Liver (tissue), 9 donors: ENCODE results near the gene CACNA1D. TPM values are rescaled to one million over a fixed set of nuclear protein-coding genes. Genes with fewer than 3 reads are reported as not detected.

Experiments used
- DNase-seq: peaks from one replicate; pipeline ENCODE4 v3.0.0-alpha.2; 2017; ENCODE audit warnings: low spot score
- H3K27ac ChIP-seq, 2 donors: one replicate each; pipeline ENCODE4 v1.7.0; 2013; ENCODE audit warnings: inconsistent platforms in 2 of 2, low read length in 2 of 2, control low read depth in 1 of 2, low read depth in 1 of 2, mild to moderate bottlenecking in 1 of 2
- H3K27me3 ChIP-seq, 4 donors: one replicate each; pipeline versions ENCODE4 v1.6.1 to v1.7.0; 2013; ENCODE audit warnings: low read length in 3 of 4, inconsistent platforms in 1 of 4, mild to moderate bottlenecking in 1 of 4, moderate library complexity in 1 of 4; ENCODE audit not compliant: control insufficient read depth in 4 of 4, insufficient read depth in 4 of 4
- H3K36me3 ChIP-seq, 4 donors: one replicate each; pipeline versions ENCODE4 v1.6.1 to v1.7.0; 2013; ENCODE audit warnings: low read length in 3 of 4, mild to moderate bottlenecking in 3 of 4, low read depth in 1 of 4, moderate library complexity in 1 of 4; ENCODE audit not compliant: control insufficient read depth in 4 of 4, insufficient read depth in 3 of 4
- H3K4me1 ChIP-seq, 4 donors: one replicate each; pipeline versions ENCODE4 v1.6.1 to v1.7.0; 2013; ENCODE audit warnings: low read length in 3 of 4, mild to moderate bottlenecking in 3 of 4, moderate library complexity in 1 of 4; ENCODE audit not compliant: control insufficient read depth in 4 of 4, insufficient read depth in 4 of 4
- H3K4me3 ChIP-seq, 3 donors: one replicate each; pipeline versions ENCODE4 v1.6.1 to v1.7.0; 2013; ENCODE audit warnings: low read length in 3 of 3, control low read depth in 1 of 3, low read depth in 1 of 3, mild to moderate bottlenecking in 1 of 3
- H3K9ac ChIP-seq, 2 donors: one replicate each; pipeline ENCODE4 v1.7.0; 2013; ENCODE audit warnings: low read length in 2 of 2, mild to moderate bottlenecking in 2 of 2, moderate library complexity in 2 of 2, control low read depth in 1 of 2, low read depth in 1 of 2
- H3K9me3 ChIP-seq, 4 donors: one replicate each; pipeline versions ENCODE4 v1.6.1 to v1.7.0; 2013; ENCODE audit warnings: low read length in 3 of 4; ENCODE audit not compliant: control insufficient read depth in 4 of 4
- EGR1 ChIP-seq, 2 donors: IDR thresholded peaks; 2 replicates each; pipeline ENCODE4 v1.6.1; 2016 to 2018; ENCODE audit warnings: antibody characterized with exemption in 2 of 2, low read depth in 2 of 2
- FOXA1 ChIP-seq: IDR thresholded peaks from 2 replicates; pipeline ENCODE4 v1.6.1; 2016; ENCODE audit warnings: antibody characterized with exemption
- FOXA2 ChIP-seq: IDR thresholded peaks from 2 replicates; pipeline ENCODE4 v1.6.1; 2016; ENCODE audit warnings: antibody characterized with exemption
- GABPA ChIP-seq, 2 donors: IDR thresholded peaks in 1 of 2; conservative IDR thresholded peaks in 1 of 2; 2 replicates each; pipeline ENCODE4 v1.6.1; 2016; ENCODE audit warnings: antibody characterized with exemption in 2 of 2, mild to moderate bottlenecking in 1 of 2, moderate library complexity in 1 of 2
- HNF4A ChIP-seq, 2 donors: conservative IDR thresholded peaks; 2 replicates each; pipeline ENCODE4 v1.6.1; 2016; ENCODE audit warnings: antibody characterized with exemption in 2 of 2, mild to moderate bottlenecking in 2 of 2
- HNF4G ChIP-seq: IDR thresholded peaks from 2 replicates; pipeline ENCODE4 v1.6.1; 2016; ENCODE audit warnings: antibody characterized with exemption
- JUND ChIP-seq, 2 donors: IDR thresholded peaks; 2 replicates each; pipeline ENCODE4 v1.6.1; 2016; ENCODE audit warnings: antibody characterized with exemption in 2 of 2
- NR2F2 ChIP-seq: IDR thresholded peaks from 2 replicates; pipeline ENCODE4 v1.6.1; 2016; ENCODE audit warnings: antibody characterized with exemption
- RAD21 ChIP-seq, 2 donors: IDR thresholded peaks; 2 replicates each; pipeline ENCODE4 v1.6.1; 2016; ENCODE audit warnings: antibody characterized with exemption in 2 of 2, mild to moderate bottlenecking in 2 of 2
- RXRA ChIP-seq, 2 donors: IDR thresholded peaks; 2 replicates each; pipeline ENCODE4 v1.6.1; 2017 to 2018; ENCODE audit warnings: antibody characterized with exemption in 2 of 2, mild to moderate bottlenecking in 1 of 2
- SP1 ChIP-seq: IDR thresholded peaks from 2 replicates; pipeline ENCODE4 v1.6.1; 2018; ENCODE audit warnings: antibody characterized with exemption, mild to moderate bottlenecking
- TAF1 ChIP-seq: conservative IDR thresholded peaks from 2 replicates; pipeline ENCODE4 v1.6.1; 2016; ENCODE audit warnings: antibody characterized with exemption, mild to moderate bottlenecking
- YY1 ChIP-seq: IDR thresholded peaks from 2 replicates; pipeline ENCODE4 v1.6.1; 2016; ENCODE audit warnings: antibody characterized with exemption, mild to moderate bottlenecking
- whole genome bisulfite sequencing: extraction: QIAGEN DNeasy Blood & Tissue Kit; methylation state at CpG from one replicate; pipeline ENCODE4 v1.1.7; 2013; 5-methylcytosine and 5-hydroxymethylcytosine counted together
- polyA plus RNA-seq, 2 donors: library from polyadenylated mRNA; stranded (reverse) in 1 of 2; unstranded in 1 of 2; fragments of 200-250 nt in 1 of 2; fragments of >200 nt in 1 of 2; fragmentation: Nextera tagmentation in 1 of 2; extraction: Ambion mirVana in 1 of 2; gene quantifications; one replicate each; pipeline versions ENCODE4 v1.2.1 to v1.2.3, GENCODE V29; 2013 to 2015
- total RNA-seq, 2 donors: library from RNA; depleted of rRNA; stranded (reverse); fragments of >200 nt; gene quantifications; one replicate each; pipeline ENCODE4 v1.2.3, GENCODE V29; 2014
- TF ChIP-seq, protein P1 (sequence below): IDR thresholded peaks from 2 replicates; pipeline ENCODE4 v1.6.1; 2016; ENCODE audit warnings: antibody characterized with exemption
- TF ChIP-seq, protein P2 (sequence below): fragments of 150-350 bp; IDR thresholded peaks from 2 replicates; pipeline ENCODE4 v1.5.1; 2017; ENCODE audit warnings: improper control_type of control experiment, low read depth, low read length; ENCODE audit not compliant: missing input control
- TF ChIP-seq, protein P3 (sequence below): IDR thresholded peaks from 2 replicates; pipeline ENCODE4 v1.6.1; 2016; ENCODE audit warnings: antibody characterized with exemption
- TF ChIP-seq, protein P4 (sequence below): IDR thresholded peaks from 2 replicates; pipeline ENCODE4 v1.6.1; 2016; ENCODE audit warnings: antibody characterized with exemption
- TF ChIP-seq, protein P5 (sequence below): IDR thresholded peaks from 2 replicates; pipeline ENCODE4 v1.6.1; 2016; ENCODE audit warnings: antibody characterized with exemption, mild to moderate bottlenecking
- donor health status: healthy.
- donor health status: healthy.
- donor health status: healthy.
- donor health status: healthy.
- donor health status: healthy.

Gene CACNA1D
- total and polyA plus RNA-seq, 4 donors: 1.8 to 18.9 (median 3.4) TPM

DNA sequence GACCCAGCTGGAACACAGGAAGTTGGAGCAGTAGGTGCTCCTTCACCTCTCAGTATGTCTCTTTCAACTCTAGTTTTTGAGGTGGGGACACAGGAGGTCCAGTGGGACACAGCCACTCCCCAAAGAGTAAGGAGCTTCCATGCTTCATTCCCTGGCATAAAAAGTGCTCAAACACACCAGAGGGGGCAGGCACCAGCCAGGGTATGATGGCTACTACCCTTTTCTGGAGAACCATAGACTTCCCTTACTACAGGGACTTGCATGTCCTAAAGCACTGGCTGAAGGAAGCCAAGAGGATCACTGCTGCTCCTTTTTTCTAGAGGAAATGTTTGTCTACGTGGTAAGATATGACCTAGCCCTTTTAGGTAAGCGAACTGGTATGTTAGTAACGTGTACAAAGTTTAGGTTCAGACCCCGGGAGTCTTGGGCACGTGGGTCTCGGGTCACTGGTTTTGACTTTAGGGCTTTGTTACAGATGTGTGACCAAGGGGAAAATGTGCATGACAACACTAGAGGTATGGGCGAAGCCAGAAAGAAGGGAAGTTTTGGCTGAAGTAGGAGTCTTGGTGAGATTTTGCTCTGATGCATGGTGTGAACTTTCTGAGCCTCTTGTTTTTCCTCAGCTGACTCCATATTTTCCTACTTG lies 363.8 kb downstream of the CACNA1D start (continued):
- TF ChIP-seq, protein P1, sequence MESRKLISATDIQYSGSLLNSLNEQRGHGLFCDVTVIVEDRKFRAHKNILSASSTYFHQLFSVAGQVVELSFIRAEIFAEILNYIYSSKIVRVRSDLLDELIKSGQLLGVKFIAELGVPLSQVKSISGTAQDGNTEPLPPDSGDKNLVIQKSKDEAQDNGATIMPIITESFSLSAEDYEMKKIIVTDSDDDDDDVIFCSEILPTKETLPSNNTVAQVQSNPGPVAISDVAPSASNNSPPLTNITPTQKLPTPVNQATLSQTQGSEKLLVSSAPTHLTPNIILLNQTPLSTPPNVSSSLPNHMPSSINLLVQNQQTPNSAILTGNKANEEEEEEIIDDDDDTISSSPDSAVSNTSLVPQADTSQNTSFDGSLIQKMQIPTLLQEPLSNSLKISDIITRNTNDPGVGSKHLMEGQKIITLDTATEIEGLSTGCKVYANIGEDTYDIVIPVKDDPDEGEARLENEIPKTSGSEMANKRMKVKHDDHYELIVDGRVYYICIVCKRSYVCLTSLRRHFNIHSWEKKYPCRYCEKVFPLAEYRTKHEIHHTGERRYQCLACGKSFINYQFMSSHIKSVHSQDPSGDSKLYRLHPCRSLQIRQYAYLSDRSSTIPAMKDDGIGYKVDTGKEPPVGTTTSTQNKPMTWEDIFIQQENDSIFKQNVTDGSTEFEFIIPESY: no peak
- TF ChIP-seq TAF1: no peak

DNA sequence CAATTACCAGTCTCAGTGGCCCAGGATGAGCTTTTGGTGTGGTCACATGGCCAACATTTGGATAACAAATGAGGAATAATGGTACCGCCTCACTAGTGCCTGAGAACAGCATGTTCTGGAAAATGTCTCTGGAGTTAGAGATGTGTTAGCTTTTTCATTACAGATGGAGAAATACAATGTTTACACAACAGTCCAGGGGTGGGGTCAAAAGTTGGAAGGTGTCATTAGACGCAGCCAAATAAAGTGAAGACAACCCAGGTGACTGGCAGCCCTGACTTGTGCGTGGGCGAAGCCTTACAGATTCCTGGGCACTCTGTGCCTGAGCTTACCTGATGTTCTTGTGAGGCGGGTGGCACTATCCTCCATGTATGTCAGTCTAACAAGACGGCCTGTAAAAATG lies 364.8 kb downstream of the CACNA1D start:
- Histone ChIP-seq H3K9me3 (no peaks in the 10 kb centered on the region), H3K4me3 (no peak overlapping the region), H3K27ac (peak overlapping the region in 1 of 2 donors; percentile 28), H3K4me1 (peaks cover 0 to 6% (median 3%) of the 10 kb centered on the region in 4 donors), H3K27me3 (no peaks in the 10 kb centered on the region), H3K9ac (no peak overlapping the region), H3K36me3 (peaks cover 4 to 29% (median 17%) of the 10 kb centered on the region in 4 donors)
- WGBS: 79% methylated on average over 6 of the region's 6 CpGs
- TF ChIP-seq RAD21 (IDR thresholded peaks at IDR 0.05) (peak in 1 of 2 donors; percentile 14), FOXA2 (peak; percentile 49), EGR1 (IDR thresholded peaks at IDR 0.05; ENCODE audit: low read depth in 2 of 2) (peak in 1 of 2 donors; percentile 51), YY1 (peak; percentile 36), JUND (IDR thresholded peaks at IDR 0.05) (no peak), GABPA (IDR thresholded peaks at IDR 0.05 in 1 of 2, conservative IDR thresholded peaks at IDR 0.05 in 1 of 2) (no peak), RXRA (IDR thresholded peaks at IDR 0.05) (peak; percentile 45 to 67), HNF4A (conservative IDR thresholded peaks at IDR 0.05) (peak; percentile 61 to 62), SP1 (peak; percentile 66), HNF4G (no peak), TAF1 (no peak), NR2F2 (no peak), FOXA1 (no peak)
- TF ChIP-seq, protein P2, sequence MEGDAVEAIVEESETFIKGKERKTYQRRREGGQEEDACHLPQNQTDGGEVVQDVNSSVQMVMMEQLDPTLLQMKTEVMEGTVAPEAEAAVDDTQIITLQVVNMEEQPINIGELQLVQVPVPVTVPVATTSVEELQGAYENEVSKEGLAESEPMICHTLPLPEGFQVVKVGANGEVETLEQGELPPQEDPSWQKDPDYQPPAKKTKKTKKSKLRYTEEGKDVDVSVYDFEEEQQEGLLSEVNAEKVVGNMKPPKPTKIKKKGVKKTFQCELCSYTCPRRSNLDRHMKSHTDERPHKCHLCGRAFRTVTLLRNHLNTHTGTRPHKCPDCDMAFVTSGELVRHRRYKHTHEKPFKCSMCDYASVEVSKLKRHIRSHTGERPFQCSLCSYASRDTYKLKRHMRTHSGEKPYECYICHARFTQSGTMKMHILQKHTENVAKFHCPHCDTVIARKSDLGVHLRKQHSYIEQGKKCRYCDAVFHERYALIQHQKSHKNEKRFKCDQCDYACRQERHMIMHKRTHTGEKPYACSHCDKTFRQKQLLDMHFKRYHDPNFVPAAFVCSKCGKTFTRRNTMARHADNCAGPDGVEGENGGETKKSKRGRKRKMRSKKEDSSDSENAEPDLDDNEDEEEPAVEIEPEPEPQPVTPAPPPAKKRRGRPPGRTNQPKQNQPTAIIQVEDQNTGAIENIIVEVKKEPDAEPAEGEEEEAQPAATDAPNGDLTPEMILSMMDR: no peak
- TF ChIP-seq, protein P3, sequence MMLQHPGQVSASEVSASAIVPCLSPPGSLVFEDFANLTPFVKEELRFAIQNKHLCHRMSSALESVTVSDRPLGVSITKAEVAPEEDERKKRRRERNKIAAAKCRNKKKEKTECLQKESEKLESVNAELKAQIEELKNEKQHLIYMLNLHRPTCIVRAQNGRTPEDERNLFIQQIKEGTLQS: no peak
- TF ChIP-seq, protein P1: peak; percentile 37
- TF ChIP-seq, protein P4, sequence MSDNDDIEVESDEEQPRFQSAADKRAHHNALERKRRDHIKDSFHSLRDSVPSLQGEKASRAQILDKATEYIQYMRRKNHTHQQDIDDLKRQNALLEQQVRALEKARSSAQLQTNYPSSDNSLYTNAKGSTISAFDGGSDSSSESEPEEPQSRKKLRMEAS: peak; percentile 19
- TF ChIP-seq, protein P5, sequence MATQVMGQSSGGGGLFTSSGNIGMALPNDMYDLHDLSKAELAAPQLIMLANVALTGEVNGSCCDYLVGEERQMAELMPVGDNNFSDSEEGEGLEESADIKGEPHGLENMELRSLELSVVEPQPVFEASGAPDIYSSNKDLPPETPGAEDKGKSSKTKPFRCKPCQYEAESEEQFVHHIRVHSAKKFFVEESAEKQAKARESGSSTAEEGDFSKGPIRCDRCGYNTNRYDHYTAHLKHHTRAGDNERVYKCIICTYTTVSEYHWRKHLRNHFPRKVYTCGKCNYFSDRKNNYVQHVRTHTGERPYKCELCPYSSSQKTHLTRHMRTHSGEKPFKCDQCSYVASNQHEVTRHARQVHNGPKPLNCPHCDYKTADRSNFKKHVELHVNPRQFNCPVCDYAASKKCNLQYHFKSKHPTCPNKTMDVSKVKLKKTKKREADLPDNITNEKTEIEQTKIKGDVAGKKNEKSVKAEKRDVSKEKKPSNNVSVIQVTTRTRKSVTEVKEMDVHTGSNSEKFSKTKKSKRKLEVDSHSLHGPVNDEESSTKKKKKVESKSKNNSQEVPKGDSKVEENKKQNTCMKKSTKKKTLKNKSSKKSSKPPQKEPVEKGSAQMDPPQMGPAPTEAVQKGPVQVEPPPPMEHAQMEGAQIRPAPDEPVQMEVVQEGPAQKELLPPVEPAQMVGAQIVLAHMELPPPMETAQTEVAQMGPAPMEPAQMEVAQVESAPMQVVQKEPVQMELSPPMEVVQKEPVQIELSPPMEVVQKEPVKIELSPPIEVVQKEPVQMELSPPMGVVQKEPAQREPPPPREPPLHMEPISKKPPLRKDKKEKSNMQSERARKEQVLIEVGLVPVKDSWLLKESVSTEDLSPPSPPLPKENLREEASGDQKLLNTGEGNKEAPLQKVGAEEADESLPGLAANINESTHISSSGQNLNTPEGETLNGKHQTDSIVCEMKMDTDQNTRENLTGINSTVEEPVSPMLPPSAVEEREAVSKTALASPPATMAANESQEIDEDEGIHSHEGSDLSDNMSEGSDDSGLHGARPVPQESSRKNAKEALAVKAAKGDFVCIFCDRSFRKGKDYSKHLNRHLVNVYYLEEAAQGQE: no peak
- no peak for DNase-seq
